ENCODE measurements around the gene TLCD5. TPM values are rescaled to one million over a fixed set of nuclear protein-coding genes. Genes with fewer than 3 reads are reported as not detected.

The TLCD5 gene
- total and polyA plus RNA-seq, 9 donors = 4.0 to 13.2 (median 8.2) TPM

GRCh38 chr11:120376547-120377182 is 51.6 kb downstream of the TLCD5 start:
- Histone ChIP-seq H3K27ac (no peak overlapping the region), H3K9me3 (no peaks in the 10 kb centered on the region), H3K36me3 (no peaks in the 10 kb centered on the region), H3K4me3 (no peak overlapping the region), H3K27me3 (no peaks in the 10 kb centered on the region), H3K4me1 (ENCODE audit: insufficient read depth) (peaks cover 7% of the 10 kb centered on the region)
- no peak for TF ChIP-seq CTCF (IDR thresholded peaks at IDR 0.05)
- no peak for TF ChIP-seq POLR2A (IDR thresholded peaks at IDR 0.05)
- no peak for TF ChIP-seq EP300 (IDR thresholded peaks at IDR 0.05)
- no peak for DNase-seq
- 81 to 84% (median 84%) methylated on average over 6 of the region's 6 CpGs for WGBS, 3 donors
- intact Hi-C loops (cut with DNase I) = no loop called here

GRCh38 chr11:120378474-120378873 is 53.4 kb downstream of the TLCD5 start:
- peaks cover 7% of the 10 kb centered on the region for H3K4me1 ChIP-seq (ENCODE audit: insufficient read depth)
- no peaks in the 10 kb centered on the region for H3K27me3 ChIP-seq
- H3K27ac ChIP-seq = no peak overlapping the region
- TF ChIP-seq EP300 (IDR thresholded peaks at IDR 0.05) (no peak), POLR2A (IDR thresholded peaks at IDR 0.05) (no peak), CTCF (IDR thresholded peaks at IDR 0.05) (no peak)
- no peaks in the 10 kb centered on the region for H3K9me3 ChIP-seq
- H3K4me3 ChIP-seq = no peak overlapping the region
- intact Hi-C loops (cut with DNase I) = no loop called here
- 77 to 97% (median 94%) methylated on average over 3 of the region's 3 CpGs for WGBS, 3 donors
- no peak for DNase-seq
- H3K36me3 ChIP-seq = no peaks in the 10 kb centered on the region

- H3K4me1 ChIP-seq (ENCODE audit: insufficient read depth) = peaks cover 3% of the 10 kb centered on the region
- intact Hi-C loops (cut with DNase I) = no loop called here
- no peak overlapping the region for H3K27ac ChIP-seq
- no peaks in the 10 kb centered on the region for H3K9me3 ChIP-seq
- no peaks in the 10 kb centered on the region for H3K36me3 ChIP-seq
- no peak for DNase-seq
- WGBS, 3 donors = 90 to 92% (median 91%) methylated on average over 7 of the region's 7 CpGs
- no peak overlapping the region for H3K4me3 ChIP-seq
- TF ChIP-seq CTCF (IDR thresholded peaks at IDR 0.05) (no peak), EP300 (IDR thresholded peaks at IDR 0.05) (no peak), POLR2A (IDR thresholded peaks at IDR 0.05) (no peak)
- H3K27me3 ChIP-seq = no peaks in the 10 kb centered on the region
These were observed 56.3 kb downstream of the TLCD5 start for GRCh38 chr11:120381401-120381800.

Small RNAs within 50 kb of the gene (small RNA-seq; reads per million reads assigned to genes)
- 53.6 reads per million, percentile 89 among the genes with 10 or more reads in this experiment for gene RF00100

Other genes starting within 250 kb of the TLCD5 start
- 1 to 10 TPM in 6 of 7 donors, not detected in 1; 1.1 to 5.9 (median 1.6) TPM for gene TRIM29, start 187.2 kb upstream of the TLCD5 start, total RNA-seq
- gene TRIM29, start 187.2 kb upstream of the TLCD5 start, polyA plus RNA-seq = 1 to 10 TPM in 1 of 2 donors, under 1 TPM in 1; 0.11 to 1.0 TPM
- gene OAF, start 114.3 kb upstream of the TLCD5 start, total RNA-seq = 100 to 1,000 TPM in 2 of 7 donors, 10 to 100 TPM in 5; 26.6 to 170 (median 66.5) TPM
- gene OAF, start 114.3 kb upstream of the TLCD5 start, polyA plus RNA-seq = 10 to 100 TPM; 38.1 to 44.1 TPM
- 1 to 10 TPM in 1 of 7 donors, under 1 TPM in 4, not detected in 2; 0.20 to 1.0 (median 0.23) TPM for gene POU2F3, start 85.2 kb upstream of the TLCD5 start, total RNA-seq
- gene POU2F3, start 85.2 kb upstream of the TLCD5 start, polyA plus RNA-seq = under 1 TPM; 0.05 to 0.08 TPM
- gene ARHGEF12, start 11.1 kb downstream of the TLCD5 start, total RNA-seq = 10 to 100 TPM; 66.0 to 92.9 (median 81.6) TPM
- 10 to 100 TPM; 22.1 to 45.7 TPM for gene ARHGEF12, start 11.1 kb downstream of the TLCD5 start, polyA plus RNA-seq
- gene GRIK4, start 186.4 kb downstream of the TLCD5 start, total RNA-seq = 10 to 100 TPM in 2 of 7 donors, 1 to 10 TPM in 5; 1.4 to 13.4 (median 5.4) TPM
- 1 to 10 TPM; 1.3 to 1.5 TPM for gene GRIK4, start 186.4 kb downstream of the TLCD5 start, polyA plus RNA-seq